Fibroblast of lung (primary cell): ENCODE results near the gene FAM167B.

Experiments
- EZH2 ChIP-seq: IDR thresholded peaks from 2 replicates; pipeline ENCODE4 v1.5.1; 2012; ENCODE audit warnings: low read length, control low read depth, mild to moderate bottlenecking; ENCODE audit errors: missing control alignments
- TF ChIP-seq, protein P1 (sequence below), 2 donors: IDR thresholded peaks in 1 of 2; conservative IDR thresholded peaks in 1 of 2; 1 replicate in 1 of 2; 2 replicates in 1 of 2; pipeline ENCODE4 v1.5.1; 2011 to 2012; ENCODE audit warnings: low read length in 2 of 2, control low read depth in 1 of 2, inconsistent platforms in 1 of 2, low read depth in 1 of 2, mild to moderate bottlenecking in 1 of 2

- TF ChIP-seq EZH2: no peak
- TF ChIP-seq, protein P1, sequence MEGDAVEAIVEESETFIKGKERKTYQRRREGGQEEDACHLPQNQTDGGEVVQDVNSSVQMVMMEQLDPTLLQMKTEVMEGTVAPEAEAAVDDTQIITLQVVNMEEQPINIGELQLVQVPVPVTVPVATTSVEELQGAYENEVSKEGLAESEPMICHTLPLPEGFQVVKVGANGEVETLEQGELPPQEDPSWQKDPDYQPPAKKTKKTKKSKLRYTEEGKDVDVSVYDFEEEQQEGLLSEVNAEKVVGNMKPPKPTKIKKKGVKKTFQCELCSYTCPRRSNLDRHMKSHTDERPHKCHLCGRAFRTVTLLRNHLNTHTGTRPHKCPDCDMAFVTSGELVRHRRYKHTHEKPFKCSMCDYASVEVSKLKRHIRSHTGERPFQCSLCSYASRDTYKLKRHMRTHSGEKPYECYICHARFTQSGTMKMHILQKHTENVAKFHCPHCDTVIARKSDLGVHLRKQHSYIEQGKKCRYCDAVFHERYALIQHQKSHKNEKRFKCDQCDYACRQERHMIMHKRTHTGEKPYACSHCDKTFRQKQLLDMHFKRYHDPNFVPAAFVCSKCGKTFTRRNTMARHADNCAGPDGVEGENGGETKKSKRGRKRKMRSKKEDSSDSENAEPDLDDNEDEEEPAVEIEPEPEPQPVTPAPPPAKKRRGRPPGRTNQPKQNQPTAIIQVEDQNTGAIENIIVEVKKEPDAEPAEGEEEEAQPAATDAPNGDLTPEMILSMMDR (conservative IDR thresholded peaks at IDR 0.05 in 1 of 2, IDR thresholded peaks at IDR 0.05 in 1 of 2; ENCODE audit: low read depth in 1 of 2, low read length in 2 of 2): no peak
These were observed 18.3 kb upstream of the FAM167B start for GRCh38 chr1:32228771-32229170.
